SH-SY5Y (cell line): ENCODE results near the gene HOXC10.

Source experiments
- GATA2 ChIP-seq: IDR thresholded peaks from 2 replicates; pipeline ENCODE4 v1.6.1; 2011; ENCODE audit warnings: mild to moderate bottlenecking, low read depth, low read length
- GATA3 ChIP-seq: IDR thresholded peaks from 2 replicates; pipeline ENCODE4 v1.6.1; 2011; ENCODE audit warnings: low read depth, mild to moderate bottlenecking, low read length, moderate library complexity

GRCh38 chr12:53994264-53995001 is 9.5 kb downstream of the HOXC10 start:
- TF ChIP-seq GATA2 (no peak), GATA3 (no peak)
